ENCODE measurements around the gene MAGI2. TPM values are rescaled to one million over a fixed set of nuclear protein-coding genes. Genes with fewer than 3 reads are reported as not detected.
"Not testable (repeated sequence)": the region's sequence is repeated elsewhere in the genome, so short reads cannot be mapped to it uniquely, and the experiment has no call there.

MAGI2 gene
- total and polyA plus RNA-seq, 2 experiments from 2014 or later: 3.5 to 4.1 TPM

DNA sequence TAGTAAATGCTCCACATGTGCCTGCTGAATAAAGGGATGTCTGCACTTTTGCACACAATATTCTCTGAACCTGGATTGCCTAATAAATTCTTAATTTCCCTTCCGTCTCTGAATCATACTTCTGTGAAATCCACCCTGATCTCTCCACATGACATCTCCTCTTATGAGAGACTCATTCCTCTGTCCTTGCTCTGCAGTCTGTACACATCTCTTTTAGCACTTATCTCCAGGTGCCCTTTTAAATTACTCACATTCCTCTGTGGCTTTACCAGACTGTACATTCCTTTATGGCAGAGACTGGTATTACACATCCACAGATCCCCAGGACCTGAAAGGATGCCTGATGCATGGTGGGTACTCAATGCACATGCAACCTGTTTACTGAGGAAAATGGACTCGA is 1127.3 kb downstream of the MAGI2 start:
- no peaks in the 10 kb centered on the region for H3K27me3 ChIP-seq (replicated peaks; ENCODE audit: insufficient read depth)
- WGBS, 2 experiments (ENCODE audit: low coverage in 1 of 2, low lambda C conversion rate in 2 of 2, missing lambda C conversion rate in 2 of 2): 63 to 79% methylated on average over 2 of the region's 2 CpGs
- no peak overlapping the region for H3K4me3 ChIP-seq
- DNase-seq: peak; percentile 80
- no peak overlapping the region for H3K9ac ChIP-seq
- no peaks in the 10 kb centered on the region for H3K36me3 ChIP-seq (ENCODE audit: low read depth)
- H3K9me2 ChIP-seq (ENCODE audit: insufficient read depth): no peaks in the 10 kb centered on the region
- no peak overlapping the region for H2AFZ ChIP-seq
- H3K4me2 ChIP-seq (ENCODE audit: unreplicated experiment): peak overlapping the region; percentile 28
- H3K79me2 ChIP-seq (ENCODE audit: insufficient read depth): no peaks in the 10 kb centered on the region
- H3K27ac ChIP-seq: peak overlapping the region; percentile 45
- in situ Hi-C loops (cut with MboI): no loop called here
- H3K9me3 ChIP-seq (ENCODE audit: low read depth): no peaks in the 10 kb centered on the region
- TF ChIP-seq EZH2 (IDR thresholded peaks at IDR 0.05; ENCODE audit: insufficient read depth, poor library complexity, severe bottlenecking): no peak
- TF ChIP-seq EZH2phosphoT487 (IDR thresholded peaks at IDR 0.05; ENCODE audit: insufficient read depth, low read depth): no peak
- peaks cover 39% of the 10 kb centered on the region for H3K4me1 ChIP-seq (ENCODE audit: insufficient read depth)
- no peaks in the 10 kb centered on the region for H4K20me1 ChIP-seq (ENCODE audit: insufficient read depth)
- H3F3A ChIP-seq (ENCODE audit: insufficient read depth): peaks cover 37% of the 10 kb centered on the region; the same call in 1 of the 2 replicates

DNA sequence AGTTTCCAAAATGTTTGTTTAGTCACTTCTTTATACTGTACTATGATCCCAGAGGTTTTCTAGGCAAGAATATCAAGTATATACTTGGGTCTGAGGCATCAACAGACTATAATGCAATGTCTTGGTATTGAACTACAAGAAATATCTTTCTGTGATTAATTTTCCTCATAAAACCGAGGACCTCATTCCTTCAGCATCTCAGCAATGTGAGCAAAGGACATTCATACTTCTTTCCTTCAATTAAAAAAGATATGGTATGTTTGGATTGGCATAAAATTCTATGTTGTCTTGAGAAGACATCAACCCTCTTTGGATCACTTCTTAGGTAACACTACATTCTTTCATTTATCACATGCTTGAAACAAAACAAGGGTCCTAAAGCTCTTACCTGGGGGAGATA is 1130.3 kb downstream of the MAGI2 start:
- Histone ChIP-seq H2AFZ (0 out of 2 replicates have a peak overlapping the region, but pooled peaks have one; percentile 32), H3K9ac (no peak overlapping the region), H4K20me1 (ENCODE audit: insufficient read depth) (no peaks in the 10 kb centered on the region), H3K79me2 (ENCODE audit: insufficient read depth) (no peaks in the 10 kb centered on the region), H3K36me3 (ENCODE audit: low read depth) (no peaks in the 10 kb centered on the region), H3K9me2 (ENCODE audit: insufficient read depth) (no peaks in the 10 kb centered on the region), H3K9me3 (ENCODE audit: low read depth) (no peaks in the 10 kb centered on the region), H3K4me3 (no peak overlapping the region), H3F3A (ENCODE audit: insufficient read depth) (peaks cover 37% of the 10 kb centered on the region; the same call in 1 of the 2 replicates), H3K4me2 (ENCODE audit: unreplicated experiment) (no peak overlapping the region), H3K27ac (no peak overlapping the region), H3K4me1 (ENCODE audit: insufficient read depth) (peaks cover 32% of the 10 kb centered on the region), H3K27me3 (replicated peaks; ENCODE audit: insufficient read depth) (no peaks in the 10 kb centered on the region)
- in situ Hi-C loops (cut with MboI): no loop called here
- TF ChIP-seq EZH2 (IDR thresholded peaks at IDR 0.05; ENCODE audit: insufficient read depth, poor library complexity, severe bottlenecking) (no peak), EZH2phosphoT487 (IDR thresholded peaks at IDR 0.05; ENCODE audit: insufficient read depth, low read depth) (no peak)
- DNase-seq: peak; percentile 34
- 29 to 45% methylated on average over 1 of the region's 1 CpG for WGBS, 2 experiments (ENCODE audit: low coverage in 1 of 2, low lambda C conversion rate in 2 of 2, missing lambda C conversion rate in 2 of 2)

DNA sequence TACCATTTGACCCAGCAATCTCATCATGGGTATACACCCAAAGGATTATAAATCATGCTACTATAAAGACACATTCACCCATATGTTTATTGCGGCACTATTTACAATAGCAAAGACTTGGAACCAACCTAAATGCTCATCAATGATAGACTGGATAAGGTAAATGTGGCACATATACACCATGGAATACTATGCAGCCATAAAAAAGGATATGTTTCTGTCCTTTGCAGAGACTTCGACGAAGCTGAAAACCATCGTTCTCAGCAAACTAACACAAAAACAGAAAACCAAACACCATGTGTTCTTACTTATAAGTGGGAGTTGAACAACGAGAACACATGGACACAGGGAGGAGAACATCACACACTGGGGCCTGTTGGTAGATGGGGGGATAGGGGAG is 1131.2 kb downstream of the MAGI2 start:
- H3K9me3 ChIP-seq (ENCODE audit: low read depth); H3K4me3 ChIP-seq; H3K27me3 ChIP-seq (replicated peaks; ENCODE audit: insufficient read depth); H2AFZ ChIP-seq; H3K9ac ChIP-seq; H3K36me3 ChIP-seq (ENCODE audit: low read depth); H3K79me2 ChIP-seq (ENCODE audit: insufficient read depth); H3K27ac ChIP-seq; H4K20me1 ChIP-seq (ENCODE audit: insufficient read depth); DNase-seq; in situ Hi-C loops (cut with MboI); H3K9me2 ChIP-seq (ENCODE audit: insufficient read depth); H3K4me2 ChIP-seq (ENCODE audit: unreplicated experiment): not testable (repeated sequence)
- H3F3A ChIP-seq (ENCODE audit: insufficient read depth): peaks cover 32% of the 10 kb centered on the region; the same call in 1 of the 2 replicates
- WGBS, 2 experiments (ENCODE audit: low coverage in 1 of 2, low lambda C conversion rate in 2 of 2, missing lambda C conversion rate in 2 of 2): 91 to 96% methylated on average over 5 of the region's 5 CpGs
- peaks cover 30% of the 10 kb centered on the region for H3K4me1 ChIP-seq (ENCODE audit: insufficient read depth)

DNA sequence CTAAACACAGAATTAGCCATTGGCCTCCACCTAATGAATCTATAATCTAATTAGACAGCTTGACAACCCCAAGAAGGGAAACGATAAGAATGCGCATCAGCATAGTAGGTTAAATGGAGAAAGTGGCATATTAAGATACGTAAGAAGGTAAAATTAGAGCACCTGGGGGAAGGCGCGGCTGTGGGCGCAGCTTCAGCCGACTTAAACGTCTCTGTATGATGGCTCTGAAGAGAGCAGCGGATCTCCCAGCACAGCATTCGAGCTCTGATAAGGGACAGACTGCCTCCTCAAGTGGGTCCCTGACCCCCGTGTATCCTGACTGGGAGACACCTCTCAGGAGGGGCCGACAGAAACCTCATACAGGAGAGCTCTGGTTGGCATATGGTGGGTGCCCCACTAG is 1136.1 kb downstream of the MAGI2 start:
- 78 to 80% methylated on average over 12 of the region's 12 CpGs for WGBS, 2 experiments (ENCODE audit: low coverage in 1 of 2, low lambda C conversion rate in 2 of 2, missing lambda C conversion rate in 2 of 2)
- Histone ChIP-seq H3K9ac (no peak overlapping the region), H3K4me2 (ENCODE audit: unreplicated experiment) (no peak overlapping the region), H3K9me2 (ENCODE audit: insufficient read depth) (no peaks in the 10 kb centered on the region), H3K4me1 (ENCODE audit: insufficient read depth) (no peaks in the 10 kb centered on the region), H3K79me2 (ENCODE audit: insufficient read depth) (no peaks in the 10 kb centered on the region), H3K27ac (no peak overlapping the region), H2AFZ (no peak overlapping the region), H3K9me3 (ENCODE audit: low read depth) (no peaks in the 10 kb centered on the region), H3F3A (ENCODE audit: insufficient read depth) (no peaks in the 10 kb centered on the region), H3K36me3 (ENCODE audit: low read depth) (no peaks in the 10 kb centered on the region), H3K4me3 (no peak overlapping the region), H3K27me3 (replicated peaks; ENCODE audit: insufficient read depth) (no peaks in the 10 kb centered on the region), H4K20me1 (ENCODE audit: insufficient read depth) (no peaks in the 10 kb centered on the region)
- TF ChIP-seq EZH2 (IDR thresholded peaks at IDR 0.05; ENCODE audit: insufficient read depth, poor library complexity, severe bottlenecking) (no peak), EZH2phosphoT487 (IDR thresholded peaks at IDR 0.05; ENCODE audit: insufficient read depth, low read depth) (no peak)
- DNase-seq: no peak
- in situ Hi-C loops (cut with MboI): no loop called here

DNA sequence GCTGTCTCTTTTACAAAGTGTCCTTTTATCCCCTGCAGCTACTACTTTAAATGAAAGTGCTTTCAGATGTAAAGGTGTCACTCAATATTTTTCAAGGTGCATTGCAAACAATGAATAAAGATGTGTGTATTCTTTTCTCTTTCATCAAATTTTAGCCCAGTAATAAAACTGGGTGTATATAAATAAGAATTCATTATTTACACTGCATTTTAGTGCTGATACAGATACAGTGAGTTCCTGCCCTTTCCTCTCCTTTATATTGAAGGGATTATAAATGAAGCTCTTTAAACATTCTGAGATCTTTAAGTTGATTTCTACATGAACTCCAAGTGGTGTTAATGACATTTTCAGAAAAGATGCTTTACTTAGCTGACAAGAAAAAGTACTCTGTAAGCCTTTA is 1137.4 kb downstream of the MAGI2 start:
- no peak for DNase-seq
- Histone ChIP-seq H3K79me2 (ENCODE audit: insufficient read depth) (no peaks in the 10 kb centered on the region), H2AFZ (no peak overlapping the region), H3K9me3 (ENCODE audit: low read depth) (no peaks in the 10 kb centered on the region), H3K9me2 (ENCODE audit: insufficient read depth) (no peaks in the 10 kb centered on the region), H3K27ac (no peak overlapping the region), H3K9ac (no peak overlapping the region), H4K20me1 (ENCODE audit: insufficient read depth) (no peaks in the 10 kb centered on the region), H3K4me1 (ENCODE audit: insufficient read depth) (no peaks in the 10 kb centered on the region; the same call in 1 of the 2 replicates), H3K36me3 (ENCODE audit: low read depth) (no peaks in the 10 kb centered on the region), H3K27me3 (replicated peaks; ENCODE audit: insufficient read depth) (no peaks in the 10 kb centered on the region), H3K4me2 (ENCODE audit: unreplicated experiment) (no peak overlapping the region), H3F3A (ENCODE audit: insufficient read depth) (no peaks in the 10 kb centered on the region), H3K4me3 (no peak overlapping the region)
- in situ Hi-C loops (cut with MboI): no loop called here
- TF ChIP-seq EZH2 (IDR thresholded peaks at IDR 0.05; ENCODE audit: insufficient read depth, poor library complexity, severe bottlenecking) (no peak), EZH2phosphoT487 (IDR thresholded peaks at IDR 0.05; ENCODE audit: insufficient read depth, low read depth) (no peak)
